Cardiac septum (tissue), 1 donor: ENCODE data around the gene KSR2. TPM values are rescaled to one million over a fixed set of nuclear protein-coding genes. Genes with fewer than 3 reads are reported as not detected.

ENCODE experiments used
- DNase-seq: peaks from one replicate; pipeline ENCODE4 v3.0.0-alpha.2; 2020; ENCODE audit warnings: low spot score
- intact Hi-C: fragments of 100-400 bp; cut with DNase I; formaldehyde crosslinking; loops from one replicate; pipeline ENCODE4 v1.14.0; 2022
- total RNA-seq: library from RNA; stranded (reverse); fragmentation: NEBNext Ultra II Directional; extraction: Animal tissue kit (Norgen Biotek cat#: 25700); gene quantifications from one replicate; pipeline ENCODE4 v1.2.1, GENCODE V29; 2021
- donor health status: DM: no; HTN: no; CAD: no.

Gene KSR2
- total RNA-seq, 1 donor from 2014 or later: not detected

- DNase-seq: no peak
- intact Hi-C loops: no loop called here
Measured at GRCh38 chr12:117577122-117577657, 391.6 kb downstream of the KSR2 start.

- intact Hi-C loops: no loop called here
- no peak for DNase-seq
Measured at GRCh38 chr12:117576053-117576452, 392.7 kb downstream of the KSR2 start.

- DNase-seq: no peak
- intact Hi-C loops: no loop called here
Measured at GRCh38 chr12:117574655-117575054, 394.1 kb downstream of the KSR2 start.

GRCh38 chr12:117572755-117573154 is 396.0 kb downstream of the KSR2 start:
- intact Hi-C loops: no loop called here
- DNase-seq: no peak

- DNase-seq: no peak
- intact Hi-C loops: no loop called here
Measured at GRCh38 chr12:117571321-117571720, 397.5 kb downstream of the KSR2 start.

- no peak for DNase-seq
- intact Hi-C loops: no loop called here
Measured at GRCh38 chr12:117570608-117571007, 398.2 kb downstream of the KSR2 start.

GRCh38 chr12:117567644-117568216 is 401.1 kb downstream of the KSR2 start:
- no peak for DNase-seq
- intact Hi-C loops: no loop called here

GRCh38 chr12:117564881-117565280 is 403.9 kb downstream of the KSR2 start:
- intact Hi-C loops: no loop called here
- DNase-seq: no peak

GRCh38 chr12:117563706-117564105 is 405.1 kb downstream of the KSR2 start:
- intact Hi-C loops: no loop called here

GRCh38 chr12:117563007-117563406 is 405.8 kb downstream of the KSR2 start:
- no peak for DNase-seq
- intact Hi-C loops: no loop called here

More at GRCh38 chr12:117563706-117564105, 405.1 kb downstream of the KSR2 start:
- DNase-seq: no peak

GRCh38 chr12:117561990-117562389 is 406.8 kb downstream of the KSR2 start:
- intact Hi-C loops: no loop called here
- DNase-seq: no peak

GRCh38 chr12:117559978-117560377 is 408.8 kb downstream of the KSR2 start:
- intact Hi-C loops: no loop called here
- no peak for DNase-seq

GRCh38 chr12:117555889-117556288 is 412.9 kb downstream of the KSR2 start:
- no peak for DNase-seq

GRCh38 chr12:117552971-117553370 is 415.8 kb downstream of the KSR2 start:
- intact Hi-C loops: no loop called here
- DNase-seq: no peak

More at GRCh38 chr12:117555889-117556288, 412.9 kb downstream of the KSR2 start:
- intact Hi-C loops: no loop called here

GRCh38 chr12:117551665-117552064 is 417.1 kb downstream of the KSR2 start:
- no peak for DNase-seq
- intact Hi-C loops: no loop called here

- DNase-seq: no peak
- intact Hi-C loops: no loop called here
Measured at GRCh38 chr12:117547209-117547608, 421.6 kb downstream of the KSR2 start.

GRCh38 chr12:117545216-117545615 is 423.6 kb downstream of the KSR2 start:
- no peak for DNase-seq
- intact Hi-C loops: no loop called here

GRCh38 chr12:117540011-117540410 is 428.8 kb downstream of the KSR2 start:
- DNase-seq: no peak
- intact Hi-C loops: no loop called here

- DNase-seq: no peak
- intact Hi-C loops: no loop called here
Measured at GRCh38 chr12:117538926-117539325, 429.9 kb downstream of the KSR2 start.

GRCh38 chr12:117538032-117538690 is 430.6 kb downstream of the KSR2 start:
- intact Hi-C loops: no loop called here
- no peak for DNase-seq

- no peak for DNase-seq
- intact Hi-C loops: no loop called here
Measured at GRCh38 chr12:117533687-117534086, 435.1 kb downstream of the KSR2 start.
